H1 (cell line): ENCODE measurements around the gene EPN2. TPM values are rescaled to one million over a fixed set of nuclear protein-coding genes. Genes with fewer than 3 reads are reported as not detected.

Experiments
- CTCF ChIA-PET: fragments of 300-600 bp; sonication (Branson Sonifier 250); formaldehyde crosslinking; loops from one replicate; lab custom pipeline; 2021; ENCODE audit not compliant: partially characterized antibody; lab: Charles Lee
- POLR2A ChIA-PET: fragments of 300-600 bp; sonication (Branson Sonifier 250); formaldehyde crosslinking; loops from one replicate; lab custom pipeline; 2021; ENCODE audit warnings: inconsistent platforms; ENCODE audit not compliant: partially characterized antibody; lab: Charles Lee
- DNase-seq, 2 experiments: peaks; one replicate each; pipeline versions ENCODE4 v3.0.0 to v3.0.0-alpha.2; 2010 to 2022; ENCODE audit warnings: low spot score in 2 of 2, low read depth in 1 of 2, mixed read lengths in 1 of 2
- FAIRE-seq: peaks from 2 replicates; lab custom pipeline; 2011; peaks lifted over from hg19 to GRCh38; lab: Jason Lieb, UNC
- H2AFZ ChIP-seq: 2 replicates; pipeline ENCODE4 v1.8.1; 2012; ENCODE audit warnings: low read length, inconsistent platforms
- H2AK5ac ChIP-seq: 2 replicates; pipeline ENCODE4 v1.6.1; 2013; ENCODE audit warnings: low read depth, low read length
- H2BK120ac ChIP-seq: replicated peaks from 2 replicates; pipeline ENCODE3; 2013; ENCODE audit warnings: low read depth, low read length, inconsistent platforms
- H2BK12ac ChIP-seq: 2 replicates; pipeline ENCODE4 v1.6.1; 2013; ENCODE audit warnings: low read depth, low read length
- H2BK15ac ChIP-seq: 2 replicates; pipeline ENCODE4 v1.6.1; 2013; ENCODE audit warnings: low read length
- H2BK20ac ChIP-seq: 2 replicates; pipeline ENCODE4 v1.6.1; 2013; ENCODE audit warnings: low read length
- H2BK5ac ChIP-seq: 2 replicates; pipeline ENCODE4 v1.6.1; 2013; ENCODE audit warnings: low read depth, low read length
- H3K14ac ChIP-seq: 2 replicates; pipeline ENCODE4 v1.6.1; 2013; ENCODE audit warnings: inconsistent platforms; ENCODE audit not compliant: insufficient read length
- H3K18ac ChIP-seq: 2 replicates; pipeline ENCODE4 v1.6.1; 2013; ENCODE audit warnings: low read length; ENCODE audit errors: extremely low read depth
- H3K23ac ChIP-seq: 2 replicates; pipeline ENCODE4 v1.6.1; 2013; ENCODE audit warnings: inconsistent platforms; ENCODE audit not compliant: insufficient read length
- H3K23me2 ChIP-seq: 2 replicates; pipeline ENCODE4 v1.6.1; 2013; ENCODE audit warnings: low read depth, low read length
- H3K27ac ChIP-seq: 2 replicates; pipeline ENCODE4 v1.6.1; 2011; ENCODE audit warnings: low read depth, low read length, inconsistent platforms
- H3K27me3 ChIP-seq, 4 experiments: replicated peaks in 1 of 4; 1 replicate in 1 of 4; 2 replicates in 3 of 4; pipeline versions ENCODE4 v1.6.1 to v1.8.1; 2011 to 2013; ENCODE audit warnings: low read length in 3 of 4, mild to moderate bottlenecking in 3 of 4, inconsistent platforms in 2 of 4, mixed read lengths in 2 of 4, moderate library complexity in 1 of 4; ENCODE audit not compliant: control insufficient read depth in 3 of 4, insufficient read depth in 3 of 4; ENCODE audit errors: extremely low read depth in 1 of 4
- H3K36me3 ChIP-seq, 4 experiments: 2 replicates each; pipeline versions ENCODE4 v1.6.1 to v1.8.1; 2011 to 2013; ENCODE audit warnings: mild to moderate bottlenecking in 4 of 4, low read length in 3 of 4, moderate library complexity in 2 of 4, control low read depth in 1 of 4, inconsistent platforms in 1 of 4; ENCODE audit not compliant: insufficient read depth in 4 of 4, control insufficient read depth in 2 of 4
- H3K4ac ChIP-seq: replicated peaks from 2 replicates; pipeline ENCODE3; 2013; ENCODE audit warnings: low read length, low read depth, mixed read lengths, inconsistent platforms; ENCODE audit not compliant: insufficient read length
- H3K4me1 ChIP-seq, 4 experiments: replicated peaks in 1 of 4; 1 replicate in 1 of 4; 2 replicates in 3 of 4; pipeline versions ENCODE4 v1.6.1 to v1.8.1; 2011 to 2013; ENCODE audit warnings: low read length in 3 of 4, inconsistent platforms in 2 of 4, mixed read lengths in 1 of 4; ENCODE audit not compliant: insufficient read depth in 4 of 4, control insufficient read depth in 3 of 4
- H3K4me2 ChIP-seq, 2 experiments: 2 replicates each; pipeline versions ENCODE4 v1.6.1 to v1.8.1; 2011 to 2013; ENCODE audit warnings: low read depth in 2 of 2, low read length in 2 of 2, control low read depth in 1 of 2, inconsistent platforms in 1 of 2, mild to moderate bottlenecking in 1 of 2; ENCODE audit not compliant: insufficient read depth in 1 of 2
- H3K4me3 ChIP-seq, 4 experiments: fragments of 200-600, 300-600 bp in 1 of 4; sonication (generic), shearing (Covaris generic), sonication (Bioruptor Twin) in 1 of 4; 2 replicates each; pipeline versions ENCODE4 v1.5.1 to v1.8.1; 2011 to 2016; ENCODE audit warnings: low read length in 4 of 4, low read depth in 3 of 4, control low read depth in 2 of 4, inconsistent platforms in 2 of 4, mild to moderate bottlenecking in 2 of 4, mixed read lengths in 1 of 4, moderate library complexity in 1 of 4; ENCODE audit not compliant: insufficient read depth in 2 of 4; ENCODE audit errors: extremely low read depth in 1 of 4
- H3K56ac ChIP-seq: replicated peaks from 2 replicates; pipeline ENCODE3; 2013; ENCODE audit warnings: low read depth, mild to moderate bottlenecking, mixed read lengths, low read length, inconsistent platforms; ENCODE audit not compliant: insufficient read length
- H3K79me1 ChIP-seq: 2 replicates; pipeline ENCODE4 v1.6.1; 2013; ENCODE audit warnings: low read depth, low read length, control low read depth
- H3K79me2 ChIP-seq, 2 experiments: 2 replicates each; pipeline versions ENCODE4 v1.6.1 to v1.8.1; 2012 to 2013; ENCODE audit warnings: low read length in 2 of 2, mild to moderate bottlenecking in 2 of 2, inconsistent platforms in 1 of 2; ENCODE audit not compliant: insufficient read depth in 2 of 2, control insufficient read depth in 1 of 2
- H3K9ac ChIP-seq, 4 experiments: replicated peaks in 1 of 4; 1 replicate in 1 of 4; 2 replicates in 3 of 4; pipeline versions ENCODE4 v1.6.1 to v1.8.1; 2011 to 2013; ENCODE audit warnings: low read depth in 3 of 4, low read length in 3 of 4, control low read depth in 2 of 4, mild to moderate bottlenecking in 2 of 4, moderate library complexity in 2 of 4, inconsistent platforms in 1 of 4; ENCODE audit errors: extremely low read depth in 1 of 4
- H3K9me3 ChIP-seq, 2 experiments: 2 replicates each; pipeline versions ENCODE4 v1.6.1 to v1.8.1; 2012 to 2013; ENCODE audit warnings: mild to moderate bottlenecking in 2 of 2, moderate library complexity in 2 of 2, control low read depth in 1 of 2, inconsistent platforms in 1 of 2, low read depth in 1 of 2, low read length in 1 of 2, mixed read lengths in 1 of 2; ENCODE audit not compliant: insufficient read depth in 2 of 2
- H4K20me1 ChIP-seq, 2 experiments: replicated peaks in 1 of 2; 2 replicates each; pipeline versions ENCODE3 to v1.8.1; 2011 to 2013; ENCODE audit warnings: inconsistent platforms in 2 of 2, low read length in 2 of 2, mild to moderate bottlenecking in 1 of 2; ENCODE audit not compliant: insufficient read depth in 2 of 2, control insufficient read depth in 1 of 2
- H4K5ac ChIP-seq: 2 replicates; pipeline ENCODE4 v1.6.1; 2013; ENCODE audit warnings: low read length, low read depth, mixed read lengths, inconsistent platforms; ENCODE audit not compliant: insufficient read length
- H4K8ac ChIP-seq: 2 replicates; pipeline ENCODE4 v1.8.0; 2013; ENCODE audit warnings: mild to moderate bottlenecking, moderate library complexity, low read length, inconsistent platforms; ENCODE audit not compliant: insufficient read depth; ENCODE audit errors: extremely low read depth
- H4K91ac ChIP-seq: replicated peaks from 2 replicates; pipeline ENCODE3; 2013; ENCODE audit warnings: low read length, mixed read lengths, inconsistent platforms; ENCODE audit not compliant: insufficient read length
- BCL11A ChIP-seq, 2 experiments: IDR thresholded peaks; one replicate each; pipeline ENCODE4 v1.6.1; 2011; ENCODE audit warnings: low read depth in 2 of 2, low read length in 2 of 2, mild to moderate bottlenecking in 2 of 2
- CREB1 ChIP-seq: IDR thresholded peaks from 2 replicates; pipeline ENCODE4 v1.6.1; 2012; ENCODE audit warnings: inconsistent platforms
- GTF2F1 ChIP-seq: IDR thresholded peaks from 2 replicates; pipeline ENCODE4 v1.6.1; 2012; ENCODE audit warnings: low read depth, low read length, improper control_type of control experiment, borderline replicate concordance
- KDM1A ChIP-seq: fragments of 200-600, 300-600 bp; sonication (generic); IDR thresholded peaks from 2 replicates; pipeline ENCODE4 v1.7.1; 2016; ENCODE audit warnings: mild to moderate bottlenecking, low read length, borderline replicate concordance
- KDM5A ChIP-seq: fragments of 200-600 bp; IDR thresholded peaks from 2 replicates; pipeline ENCODE4 v1.7.1; 2012; ENCODE audit warnings: mild to moderate bottlenecking, low read length, inconsistent platforms, mixed read lengths
- MAFK ChIP-seq: IDR thresholded peaks from 2 replicates; pipeline ENCODE4 v1.6.1; 2012; ENCODE audit warnings: low read depth, mild to moderate bottlenecking, improper control_type of control experiment, low read length
- NRF1 ChIP-seq: IDR thresholded peaks from 2 replicates; pipeline ENCODE4 v1.6.1; 2011; ENCODE audit warnings: mild to moderate bottlenecking, low read depth, low read length, improper control_type of control experiment
- SP1 ChIP-seq: IDR thresholded peaks from 2 replicates; pipeline ENCODE4 v1.6.1; 2011; ENCODE audit warnings: low read depth, low read length
- WGBS, 2 experiments: shearing (Covaris generic) in 1 of 2; methylation state at CpG; one replicate each; pipeline versions ENCODE4 v1.1.6 to v1.1.7; 2013 to 2015; ENCODE audit warnings: low lambda C conversion rate in 2 of 2, mixed read lengths in 2 of 2, inconsistent platforms in 1 of 2, low coverage in 1 of 2, missing lambda C conversion rate in 1 of 2; ENCODE audit not compliant: insufficient replicate concordance in 2 of 2, insufficient coverage in 1 of 2, insufficient read length in 1 of 2; ENCODE audit errors: extremely low coverage in 1 of 2, missing lambda C conversion rate in 1 of 2; 5-methylcytosine and 5-hydroxymethylcytosine counted together
- polyA plus RNA-seq, 7 experiments: library from polyadenylated mRNA; depleted of rRNA in 3 of 7; stranded (reverse) in 5 of 7; unstranded in 2 of 7; fragments of >200 nt in 5 of 7; fragments of 200-250 nt in 2 of 7; gene quantifications; 1 replicate in 5 of 7; 2 replicates in 1 of 7; 4 replicates in 1 of 7; pipeline versions ENCODE4 v1.2.1 to v1.2.3, GENCODE V29; 2011 to 2013; ENCODE audit warnings: missing spikeins in 2 of 7, mixed read lengths in 2 of 7
- total RNA-seq: library from RNA; stranded (reverse); fragmentation: NEBNext Ultra II Directional; extraction: Animal tissue kit (Norgen Biotek cat#: 25700); gene quantifications from 2 replicates; pipeline ENCODE4 v1.2.1, GENCODE V29; 2021

EPN2 gene
- total and polyA plus RNA-seq, 2 of the 8 experiments (the other 6 are each of a cell fraction or from before 2014, with no cell fraction given), result 28.7 to 55.8 TPM

DNA sequence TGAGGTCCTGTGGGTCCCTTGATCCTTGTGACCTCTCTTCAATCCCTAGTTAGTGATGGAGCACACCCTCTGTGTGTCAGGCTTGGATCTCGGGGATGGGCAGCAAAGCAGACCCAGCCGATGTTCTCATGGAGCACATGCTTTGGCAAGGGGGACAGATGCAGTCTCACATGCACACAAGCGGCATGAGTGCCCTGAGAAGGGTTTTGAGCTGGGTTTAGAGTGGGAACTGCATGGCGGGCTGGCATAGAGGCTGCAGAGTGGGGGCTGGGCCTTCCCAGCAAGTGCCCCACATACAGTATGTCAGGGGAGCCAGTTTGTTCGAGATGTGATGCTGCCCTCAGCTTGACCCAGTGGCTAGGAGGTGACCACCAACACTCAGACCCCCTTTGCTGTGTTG lies 83.7 kb downstream of the EPN2 start:
- Histone ChIP-seq H2AFZ (no peak overlapping the region), H3K9ac (no peak overlapping the region), H3K79me2 (no peaks in the 10 kb centered on the region), H3K27me3 (no peaks in the 10 kb centered on the region), H3K18ac (no peak overlapping the region), H3K4me3 (no peak overlapping the region), H3K79me1 (peaks cover under 1% of the 10 kb centered on the region), H4K8ac (no peak overlapping the region), H3K23me2 (no peaks in the 10 kb centered on the region), H3K4me2 (no peak overlapping the region), H2BK5ac (no peak overlapping the region), H4K20me1 (peaks cover 0 to 6% of the 10 kb centered on the region in 2 experiments), H3K14ac (no peak overlapping the region), H3K56ac (no peak overlapping the region), H3K23ac (no peak overlapping the region), H2BK120ac (no peak overlapping the region), H4K5ac (no peak overlapping the region), H2BK20ac (no peak overlapping the region), H3K4me1 (peaks cover 0 to 19% (median 11%) of the 10 kb centered on the region in 4 experiments), H3K36me3 (no peaks in the 10 kb centered on the region; a peak in 2 of 8 replicates), H2BK15ac (no peak overlapping the region), H2BK12ac (no peak overlapping the region)
- FAIRE-seq (no peak), DNase-seq (no peak)
- WGBS, 2 experiments, result 93% methylated on average over 5 of the region's 5 CpGs; no CpG with 5 or more reads in 1 of the 2 experiments
- POLR2A ChIA-PET, result interaction anchor here (1.1 kb wide), 1 partner anchor 18 kb away, joined by 3 read pairs; no protein-coding TSS in a partner anchor
- CTCF ChIA-PET, result interaction anchor here (0.6 to 4.5 kb wide), 19 partner anchors 10 to 441 kb away, joined by 3 to 70 read pairs (median 5); partner anchors contain the start of gene B9D1
- TF ChIP-seq SP1, result no peak
- no peak for TF ChIP-seq KDM1A
- TF ChIP-seq CREB1, result no peak
- TF ChIP-seq GTF2F1, result no peak
- TF ChIP-seq KDM5A, result no peak
- no peak for TF ChIP-seq MAFK
- TF ChIP-seq BCL11A (IDR thresholded peaks at IDR 0.05; ENCODE audit: low read depth in 2 of 2, low read length in 2 of 2), result no peak
- no peak for TF ChIP-seq NRF1
- TF ChIP-seq, all 59 proteins: peak for 0
- Histone ChIP-seq H3K27ac (no peak overlapping the region), H2AK5ac (no peak overlapping the region), H4K91ac (no peak overlapping the region), H3K9me3 (peaks cover 0 to 6% of the 10 kb centered on the region in 2 experiments; a peak in 1 of 4 replicates), H3K4ac (no peak overlapping the region)
